Neural crest cell (in vitro differentiated cells): ENCODE results near the gene TWSG1. TPM values are rescaled to one million over a fixed set of nuclear protein-coding genes. Genes with fewer than 3 reads are reported as not detected.

Source experiments
- DNase-seq: peaks from one replicate; pipeline ENCODE4 v3.0.0; 2021; ENCODE audit warnings: low read depth, mixed read lengths, low spot score
- H3K27ac Mint-ChIP-seq: one replicate; pipeline ENCODE4 v1.8.0; 2021; ENCODE audit warnings: mild to moderate bottlenecking, mixed read lengths; ENCODE audit not compliant: unreplicated experiment
- H3K27me3 Mint-ChIP-seq: 2 replicates; pipeline ENCODE4 v1.8.0; 2021; ENCODE audit warnings: low read depth, mild to moderate bottlenecking, mixed read lengths
- H3K36me3 Mint-ChIP-seq: 2 replicates; pipeline ENCODE4 v1.8.0; 2021; ENCODE audit warnings: low read depth, mild to moderate bottlenecking, mixed read lengths
- H3K4me1 Mint-ChIP-seq: 2 replicates; pipeline ENCODE4 v1.8.0; 2021; ENCODE audit warnings: mixed read lengths
- H3K4me3 Mint-ChIP-seq: one replicate; pipeline ENCODE4 v1.8.0; 2021; ENCODE audit warnings: mild to moderate bottlenecking, mixed read lengths
- H3K9me3 Mint-ChIP-seq: 2 replicates; pipeline ENCODE4 v1.8.0; 2021; ENCODE audit warnings: mixed read lengths
- total RNA-seq: library from RNA; stranded (reverse); gene quantifications from 2 replicates; pipeline ENCODE4 v1.2.1, GENCODE V29; 2021
- TF ChIP-seq, protein P1 (sequence below): fragments of 200-600 bp; sonication (generic); conservative IDR thresholded peaks from 2 replicates; pipeline ENCODE4 v1.5.0; 2021; ENCODE audit warnings: antibody characterized with exemption, mild to moderate bottlenecking

Gene TWSG1
- total RNA-seq, 1 donor from 2014 or later: 50.4 TPM

DNA sequence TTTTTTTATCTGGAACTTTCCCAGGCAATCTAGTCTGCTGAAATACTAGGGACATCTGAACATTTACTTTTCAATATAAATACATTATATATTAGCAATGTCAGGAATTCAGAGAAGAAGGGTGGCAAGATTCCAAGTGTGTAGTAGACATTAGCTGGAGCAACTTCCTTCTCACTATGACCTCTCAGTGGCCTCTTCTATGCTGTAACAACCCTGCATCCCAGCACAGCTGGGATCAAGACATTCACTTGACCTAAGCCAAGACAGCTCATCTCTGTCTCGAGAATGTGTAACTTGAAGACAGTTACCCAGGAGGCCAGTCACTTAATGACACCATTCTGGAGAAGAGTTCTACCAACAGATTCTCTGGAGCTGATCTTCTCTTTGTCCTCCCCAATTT lies 79.0 kb downstream of the TWSG1 start:
- Mint-ChIP-seq H3K4me1 (peaks cover 12% of the 10 kb centered on the region), H3K9me3 (no peaks in the 10 kb centered on the region), H3K36me3 (no peaks in the 10 kb centered on the region), H3K27ac (no peak overlapping the region), H3K4me3 (no peak overlapping the region), H3K27me3 (no peaks in the 10 kb centered on the region)
- TF ChIP-seq, protein P1, sequence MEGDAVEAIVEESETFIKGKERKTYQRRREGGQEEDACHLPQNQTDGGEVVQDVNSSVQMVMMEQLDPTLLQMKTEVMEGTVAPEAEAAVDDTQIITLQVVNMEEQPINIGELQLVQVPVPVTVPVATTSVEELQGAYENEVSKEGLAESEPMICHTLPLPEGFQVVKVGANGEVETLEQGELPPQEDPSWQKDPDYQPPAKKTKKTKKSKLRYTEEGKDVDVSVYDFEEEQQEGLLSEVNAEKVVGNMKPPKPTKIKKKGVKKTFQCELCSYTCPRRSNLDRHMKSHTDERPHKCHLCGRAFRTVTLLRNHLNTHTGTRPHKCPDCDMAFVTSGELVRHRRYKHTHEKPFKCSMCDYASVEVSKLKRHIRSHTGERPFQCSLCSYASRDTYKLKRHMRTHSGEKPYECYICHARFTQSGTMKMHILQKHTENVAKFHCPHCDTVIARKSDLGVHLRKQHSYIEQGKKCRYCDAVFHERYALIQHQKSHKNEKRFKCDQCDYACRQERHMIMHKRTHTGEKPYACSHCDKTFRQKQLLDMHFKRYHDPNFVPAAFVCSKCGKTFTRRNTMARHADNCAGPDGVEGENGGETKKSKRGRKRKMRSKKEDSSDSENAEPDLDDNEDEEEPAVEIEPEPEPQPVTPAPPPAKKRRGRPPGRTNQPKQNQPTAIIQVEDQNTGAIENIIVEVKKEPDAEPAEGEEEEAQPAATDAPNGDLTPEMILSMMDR: no peak
- no peak for DNase-seq

DNA sequence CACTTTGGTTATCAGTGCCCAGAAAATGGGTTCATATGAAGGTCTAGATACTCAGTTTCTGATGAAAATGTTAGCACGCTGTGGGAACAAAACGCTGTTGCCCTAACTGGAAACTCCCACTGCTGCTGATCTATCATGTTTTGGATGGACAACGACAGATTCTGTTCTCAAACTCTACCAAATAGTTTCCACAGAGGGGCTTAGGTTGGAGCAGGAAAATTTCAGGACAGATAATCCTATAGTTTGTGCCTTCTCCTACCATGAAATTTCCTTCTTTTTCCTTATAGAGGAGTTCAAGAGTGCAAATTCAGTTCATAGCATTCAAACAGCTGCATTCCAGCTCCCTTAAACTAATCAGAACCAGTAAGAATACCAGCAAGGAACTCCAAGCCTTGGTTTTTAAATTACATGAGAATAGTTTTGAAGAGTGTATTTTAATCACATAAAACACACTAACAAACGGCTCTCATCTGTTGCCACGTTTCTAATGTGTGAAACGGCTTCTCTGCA lies 82.0 kb downstream of the TWSG1 start:
- TF ChIP-seq, protein P1: no peak
- no peak for DNase-seq
- H3K4me1 Mint-ChIP-seq: peaks cover 19% of the 10 kb centered on the region
- no peaks in the 10 kb centered on the region for H3K27me3 Mint-ChIP-seq
- no peak overlapping the region for H3K27ac Mint-ChIP-seq
- H3K9me3 Mint-ChIP-seq: no peaks in the 10 kb centered on the region
- no peak overlapping the region for H3K4me3 Mint-ChIP-seq
- H3K36me3 Mint-ChIP-seq: no peaks in the 10 kb centered on the region

DNA sequence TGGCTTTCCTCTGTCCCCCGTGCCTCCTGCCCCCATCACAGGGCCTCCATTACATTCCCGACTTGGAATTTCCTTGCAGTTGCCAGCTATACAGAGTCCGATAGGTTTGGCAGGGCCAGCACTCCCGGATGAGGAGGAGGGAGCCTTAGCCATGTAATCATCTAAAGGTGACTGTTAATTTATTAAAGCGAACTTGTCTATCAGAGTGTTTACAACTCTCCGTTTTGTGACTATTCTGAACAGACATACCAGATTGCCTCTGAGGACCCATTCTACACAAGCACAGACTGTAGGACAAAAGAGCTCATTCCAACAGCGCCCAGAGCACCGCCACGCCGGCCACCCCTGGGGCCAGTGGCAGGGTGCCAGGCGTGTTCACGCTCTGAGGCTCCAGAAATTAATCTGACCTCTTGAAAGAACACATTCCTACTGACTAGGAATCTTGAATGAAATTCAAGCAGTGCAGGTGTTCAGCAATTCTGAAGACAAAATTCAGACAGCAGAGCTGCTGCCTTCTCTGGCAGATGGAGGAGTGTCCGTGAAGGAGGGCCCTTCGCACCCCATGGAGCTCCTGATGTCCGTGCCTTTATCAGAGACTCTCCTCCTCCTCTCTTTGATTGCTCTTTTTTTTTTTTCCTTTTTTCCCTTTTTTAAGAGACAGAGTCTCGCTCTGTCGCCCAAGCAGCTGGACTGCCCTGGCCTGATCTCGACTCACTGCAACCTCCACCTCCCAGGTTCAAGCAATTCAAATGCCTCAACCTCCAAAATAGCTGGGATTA lies 82.7 kb downstream of the TWSG1 start:
- no peaks in the 10 kb centered on the region for H3K9me3 Mint-ChIP-seq
- peaks cover 19% of the 10 kb centered on the region for H3K4me1 Mint-ChIP-seq
- TF ChIP-seq, protein P1: no peak
- DNase-seq: no peak
- H3K4me3 Mint-ChIP-seq: no peak overlapping the region
- no peaks in the 10 kb centered on the region for H3K27me3 Mint-ChIP-seq
- H3K36me3 Mint-ChIP-seq: no peaks in the 10 kb centered on the region
- H3K27ac Mint-ChIP-seq: peak overlapping the region; percentile 70

DNA sequence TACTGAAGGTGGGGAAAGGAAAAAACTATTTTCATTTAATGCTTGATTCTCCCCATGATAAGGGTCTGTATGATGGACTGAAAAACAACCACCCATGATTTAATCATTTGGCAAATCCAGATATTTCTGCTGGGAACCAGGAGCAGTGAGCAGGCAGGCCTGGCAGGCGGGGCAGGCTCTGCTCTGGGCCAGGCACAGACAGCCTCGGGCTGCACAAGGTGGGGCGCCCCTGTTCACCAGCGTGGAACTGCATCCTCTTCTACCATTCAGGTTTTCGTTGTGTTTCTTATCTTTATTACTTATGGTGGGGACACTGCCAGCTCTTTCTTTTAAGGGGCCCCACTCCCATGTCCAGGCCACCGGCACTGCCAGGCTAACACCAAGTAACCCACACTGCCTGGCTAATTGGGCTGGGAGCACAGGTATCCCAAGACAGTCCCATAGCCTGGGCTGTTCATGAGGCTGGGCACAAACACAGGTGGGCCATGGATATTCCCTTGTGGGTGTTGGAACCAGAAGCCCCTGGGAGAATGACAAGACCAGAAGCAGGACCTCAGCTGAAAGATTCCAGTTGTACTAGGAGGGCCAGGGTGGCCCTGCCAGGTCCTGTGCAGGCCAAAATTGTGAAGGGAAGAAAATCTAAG lies 83.6 kb downstream of the TWSG1 start:
- Mint-ChIP-seq H3K9me3 (no peaks in the 10 kb centered on the region), H3K4me1 (peaks cover 19% of the 10 kb centered on the region), H3K36me3 (no peaks in the 10 kb centered on the region), H3K27ac (no peak overlapping the region), H3K4me3 (no peak overlapping the region), H3K27me3 (no peaks in the 10 kb centered on the region)
- TF ChIP-seq, protein P1: no peak
- no peak for DNase-seq

DNA sequence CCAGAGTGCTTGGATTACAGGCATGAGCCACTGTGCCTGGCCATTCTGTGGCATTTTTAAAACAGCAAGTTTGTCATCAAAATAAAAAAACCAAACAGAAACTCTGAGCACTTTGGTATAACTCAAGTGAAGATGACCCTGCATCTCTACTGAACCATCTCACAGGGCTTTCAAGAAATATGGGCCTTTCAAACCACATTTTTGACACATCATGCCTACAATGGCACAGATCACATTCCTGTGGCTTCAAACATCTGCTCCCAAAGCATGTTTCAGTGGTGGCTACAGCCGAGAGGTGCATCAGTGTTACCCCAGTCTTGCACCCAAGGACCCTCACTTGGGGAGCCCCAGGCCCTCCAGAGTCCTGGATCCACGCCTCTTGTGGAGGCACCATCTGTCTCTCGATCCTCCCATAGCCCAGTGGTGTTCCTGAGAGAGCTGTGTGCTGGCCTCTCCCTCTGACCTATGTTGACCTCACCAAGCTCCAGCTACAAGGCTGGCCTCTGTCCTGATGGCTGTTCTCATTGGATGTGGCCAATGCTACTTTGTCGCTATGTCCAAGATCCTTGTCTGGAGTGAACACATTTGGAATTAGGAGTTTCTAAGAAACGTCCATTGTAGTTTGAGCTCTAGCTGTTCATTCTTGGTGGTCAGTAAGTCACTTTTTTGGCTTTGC lies 85.5 kb downstream of the TWSG1 start:
- no peaks in the 10 kb centered on the region for H3K27me3 Mint-ChIP-seq

More for the DNA sequence above, 85.5 kb downstream of the TWSG1 start:
- TF ChIP-seq, protein P1: no peak
- DNase-seq: no peak
- Mint-ChIP-seq H3K9me3 (no peaks in the 10 kb centered on the region), H3K36me3 (no peaks in the 10 kb centered on the region), H3K4me1 (peaks cover 19% of the 10 kb centered on the region), H3K27ac (no peak overlapping the region), H3K4me3 (no peak overlapping the region)
